ENCODE results near the gene SOX30. TPM values are rescaled to one million over a fixed set of nuclear protein-coding genes. Genes with fewer than 3 reads are reported as not detected.

Gene SOX30
- total and polyA plus RNA-seq, 4 donors, result under 0.01 to 0.21 TPM; not detected in 2

DNA sequence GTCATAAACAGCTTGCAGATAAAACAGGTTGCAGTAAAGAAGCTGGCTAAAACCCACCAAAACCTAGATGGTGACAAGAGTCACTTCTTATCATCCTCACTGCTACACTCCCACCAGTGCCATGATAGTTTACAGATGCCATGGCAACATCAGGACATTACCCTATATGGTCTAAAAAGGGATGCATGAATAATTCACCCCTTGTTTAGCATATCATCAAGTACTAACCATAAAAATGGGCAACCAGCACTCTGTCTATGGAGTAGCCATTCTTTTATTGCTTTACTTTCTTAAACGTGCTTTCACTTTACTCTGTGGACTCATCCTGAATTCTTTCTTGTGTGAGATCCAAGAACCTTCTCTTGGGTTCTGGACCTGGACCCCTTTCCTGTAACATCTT is 6.7 kb upstream of the SOX30 start:
- Histone ChIP-seq H3K27me3 (ENCODE audit: control insufficient read depth in 4 of 4, insufficient read depth in 4 of 4, low read length in 3 of 4) (no peaks in the 10 kb centered on the region), H3K36me3 (ENCODE audit: control insufficient read depth in 4 of 4, insufficient read depth in 3 of 4, low read depth in 1 of 4, low read length in 3 of 4) (no peaks in the 10 kb centered on the region), H3K27ac (ENCODE audit: low read depth in 1 of 2, low read length in 2 of 2) (no peak overlapping the region), H3K4me1 (ENCODE audit: control insufficient read depth in 4 of 4, insufficient read depth in 4 of 4, low read length in 3 of 4) (no peaks in the 10 kb centered on the region), H3K4me3 (ENCODE audit: low read depth in 1 of 3, low read length in 3 of 3) (no peak overlapping the region), H3K9ac (ENCODE audit: low read depth in 1 of 2, low read length in 2 of 2) (no peak overlapping the region), H3K9me3 (ENCODE audit: control insufficient read depth in 4 of 4, low read length in 3 of 4) (peaks cover 0 to 6% (median 2%) of the 10 kb centered on the region in 4 donors)
- DNase-seq (ENCODE audit: low spot score), result no peak
- TF ChIP-seq FOXA2 (IDR thresholded peaks at IDR 0.05) (no peak), YY1 (IDR thresholded peaks at IDR 0.05) (no peak), FOXA1 (IDR thresholded peaks at IDR 0.05) (no peak), HNF4A (conservative IDR thresholded peaks at IDR 0.05) (no peak), GABPA (IDR thresholded peaks at IDR 0.05 in 1 of 2, conservative IDR thresholded peaks at IDR 0.05 in 1 of 2) (no peak), EGR1 (IDR thresholded peaks at IDR 0.05; ENCODE audit: low read depth in 2 of 2) (no peak)
- TF ChIP-seq, protein P1, sequence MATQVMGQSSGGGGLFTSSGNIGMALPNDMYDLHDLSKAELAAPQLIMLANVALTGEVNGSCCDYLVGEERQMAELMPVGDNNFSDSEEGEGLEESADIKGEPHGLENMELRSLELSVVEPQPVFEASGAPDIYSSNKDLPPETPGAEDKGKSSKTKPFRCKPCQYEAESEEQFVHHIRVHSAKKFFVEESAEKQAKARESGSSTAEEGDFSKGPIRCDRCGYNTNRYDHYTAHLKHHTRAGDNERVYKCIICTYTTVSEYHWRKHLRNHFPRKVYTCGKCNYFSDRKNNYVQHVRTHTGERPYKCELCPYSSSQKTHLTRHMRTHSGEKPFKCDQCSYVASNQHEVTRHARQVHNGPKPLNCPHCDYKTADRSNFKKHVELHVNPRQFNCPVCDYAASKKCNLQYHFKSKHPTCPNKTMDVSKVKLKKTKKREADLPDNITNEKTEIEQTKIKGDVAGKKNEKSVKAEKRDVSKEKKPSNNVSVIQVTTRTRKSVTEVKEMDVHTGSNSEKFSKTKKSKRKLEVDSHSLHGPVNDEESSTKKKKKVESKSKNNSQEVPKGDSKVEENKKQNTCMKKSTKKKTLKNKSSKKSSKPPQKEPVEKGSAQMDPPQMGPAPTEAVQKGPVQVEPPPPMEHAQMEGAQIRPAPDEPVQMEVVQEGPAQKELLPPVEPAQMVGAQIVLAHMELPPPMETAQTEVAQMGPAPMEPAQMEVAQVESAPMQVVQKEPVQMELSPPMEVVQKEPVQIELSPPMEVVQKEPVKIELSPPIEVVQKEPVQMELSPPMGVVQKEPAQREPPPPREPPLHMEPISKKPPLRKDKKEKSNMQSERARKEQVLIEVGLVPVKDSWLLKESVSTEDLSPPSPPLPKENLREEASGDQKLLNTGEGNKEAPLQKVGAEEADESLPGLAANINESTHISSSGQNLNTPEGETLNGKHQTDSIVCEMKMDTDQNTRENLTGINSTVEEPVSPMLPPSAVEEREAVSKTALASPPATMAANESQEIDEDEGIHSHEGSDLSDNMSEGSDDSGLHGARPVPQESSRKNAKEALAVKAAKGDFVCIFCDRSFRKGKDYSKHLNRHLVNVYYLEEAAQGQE (IDR thresholded peaks at IDR 0.05), result no peak
- TF ChIP-seq, protein P2, sequence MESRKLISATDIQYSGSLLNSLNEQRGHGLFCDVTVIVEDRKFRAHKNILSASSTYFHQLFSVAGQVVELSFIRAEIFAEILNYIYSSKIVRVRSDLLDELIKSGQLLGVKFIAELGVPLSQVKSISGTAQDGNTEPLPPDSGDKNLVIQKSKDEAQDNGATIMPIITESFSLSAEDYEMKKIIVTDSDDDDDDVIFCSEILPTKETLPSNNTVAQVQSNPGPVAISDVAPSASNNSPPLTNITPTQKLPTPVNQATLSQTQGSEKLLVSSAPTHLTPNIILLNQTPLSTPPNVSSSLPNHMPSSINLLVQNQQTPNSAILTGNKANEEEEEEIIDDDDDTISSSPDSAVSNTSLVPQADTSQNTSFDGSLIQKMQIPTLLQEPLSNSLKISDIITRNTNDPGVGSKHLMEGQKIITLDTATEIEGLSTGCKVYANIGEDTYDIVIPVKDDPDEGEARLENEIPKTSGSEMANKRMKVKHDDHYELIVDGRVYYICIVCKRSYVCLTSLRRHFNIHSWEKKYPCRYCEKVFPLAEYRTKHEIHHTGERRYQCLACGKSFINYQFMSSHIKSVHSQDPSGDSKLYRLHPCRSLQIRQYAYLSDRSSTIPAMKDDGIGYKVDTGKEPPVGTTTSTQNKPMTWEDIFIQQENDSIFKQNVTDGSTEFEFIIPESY (IDR thresholded peaks at IDR 0.05), result no peak
- TF ChIP-seq, protein P3, sequence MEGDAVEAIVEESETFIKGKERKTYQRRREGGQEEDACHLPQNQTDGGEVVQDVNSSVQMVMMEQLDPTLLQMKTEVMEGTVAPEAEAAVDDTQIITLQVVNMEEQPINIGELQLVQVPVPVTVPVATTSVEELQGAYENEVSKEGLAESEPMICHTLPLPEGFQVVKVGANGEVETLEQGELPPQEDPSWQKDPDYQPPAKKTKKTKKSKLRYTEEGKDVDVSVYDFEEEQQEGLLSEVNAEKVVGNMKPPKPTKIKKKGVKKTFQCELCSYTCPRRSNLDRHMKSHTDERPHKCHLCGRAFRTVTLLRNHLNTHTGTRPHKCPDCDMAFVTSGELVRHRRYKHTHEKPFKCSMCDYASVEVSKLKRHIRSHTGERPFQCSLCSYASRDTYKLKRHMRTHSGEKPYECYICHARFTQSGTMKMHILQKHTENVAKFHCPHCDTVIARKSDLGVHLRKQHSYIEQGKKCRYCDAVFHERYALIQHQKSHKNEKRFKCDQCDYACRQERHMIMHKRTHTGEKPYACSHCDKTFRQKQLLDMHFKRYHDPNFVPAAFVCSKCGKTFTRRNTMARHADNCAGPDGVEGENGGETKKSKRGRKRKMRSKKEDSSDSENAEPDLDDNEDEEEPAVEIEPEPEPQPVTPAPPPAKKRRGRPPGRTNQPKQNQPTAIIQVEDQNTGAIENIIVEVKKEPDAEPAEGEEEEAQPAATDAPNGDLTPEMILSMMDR (IDR thresholded peaks at IDR 0.05; ENCODE audit: low read depth, low read length, missing input control), result no peak
- TF ChIP-seq, protein P4, sequence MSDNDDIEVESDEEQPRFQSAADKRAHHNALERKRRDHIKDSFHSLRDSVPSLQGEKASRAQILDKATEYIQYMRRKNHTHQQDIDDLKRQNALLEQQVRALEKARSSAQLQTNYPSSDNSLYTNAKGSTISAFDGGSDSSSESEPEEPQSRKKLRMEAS (IDR thresholded peaks at IDR 0.05), result no peak
- WGBS, result 63% methylated on average over 1 of the region's 1 CpG

DNA sequence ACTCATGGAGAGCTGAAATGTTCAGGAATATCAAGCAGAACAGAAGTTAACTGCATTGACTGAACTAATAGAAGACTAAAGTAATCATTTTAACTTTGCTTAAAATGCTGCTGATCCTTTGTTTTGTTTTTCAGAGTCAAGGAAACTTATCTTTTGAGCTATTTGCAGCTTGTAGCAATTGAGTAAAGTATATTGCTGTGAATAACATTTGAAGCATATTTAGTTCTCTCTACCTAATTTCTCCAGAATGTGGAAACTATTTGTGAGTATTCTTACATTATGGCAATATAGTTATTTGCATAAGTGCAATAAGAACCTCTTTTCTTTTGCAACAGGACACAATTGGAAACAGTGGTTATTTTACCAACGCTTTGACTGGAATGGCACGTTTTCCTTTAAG is 5.3 kb upstream of the SOX30 start:
- no peak overlapping the region for H3K27ac ChIP-seq (ENCODE audit: low read depth in 1 of 2, low read length in 2 of 2)
- no peak overlapping the region for H3K4me3 ChIP-seq (ENCODE audit: low read depth in 1 of 3, low read length in 3 of 3)
- H3K9me3 ChIP-seq (ENCODE audit: control insufficient read depth in 4 of 4, low read length in 3 of 4), result peaks cover 0 to 14% (median 2%) of the 10 kb centered on the region in 4 donors
- no peak overlapping the region for H3K9ac ChIP-seq (ENCODE audit: low read depth in 1 of 2, low read length in 2 of 2)
- H3K4me1 ChIP-seq (ENCODE audit: control insufficient read depth in 4 of 4, insufficient read depth in 4 of 4, low read length in 3 of 4), result no peaks in the 10 kb centered on the region
- 79% methylated on average over 2 of the region's 2 CpGs for WGBS
- H3K27me3 ChIP-seq (ENCODE audit: control insufficient read depth in 4 of 4, insufficient read depth in 4 of 4, low read length in 3 of 4), result no peaks in the 10 kb centered on the region
- TF ChIP-seq GABPA (IDR thresholded peaks at IDR 0.05 in 1 of 2, conservative IDR thresholded peaks at IDR 0.05 in 1 of 2) (no peak), FOXA2 (IDR thresholded peaks at IDR 0.05) (no peak), RXRA (IDR thresholded peaks at IDR 0.05) (no peak), YY1 (IDR thresholded peaks at IDR 0.05) (no peak)
- TF ChIP-seq, protein P1 (IDR thresholded peaks at IDR 0.05), result no peak
- TF ChIP-seq, protein P3 (IDR thresholded peaks at IDR 0.05; ENCODE audit: low read depth, low read length, missing input control), result no peak
- TF ChIP-seq, protein P2 (IDR thresholded peaks at IDR 0.05), result no peak
- H3K36me3 ChIP-seq (ENCODE audit: control insufficient read depth in 4 of 4, insufficient read depth in 3 of 4, low read depth in 1 of 4, low read length in 3 of 4), result no peaks in the 10 kb centered on the region
- no peak for DNase-seq (ENCODE audit: low spot score)

Data from liver (tissue), 9 donors.